ENCODE data around the gene PUM1.

The PUM1 gene

GRCh38 chr1:30887485-30888315 is 177.8 kb downstream of the PUM1 start:
- DNase-seq: no peak

- no peak for DNase-seq
These were observed 178.6 kb downstream of the PUM1 start for GRCh38 chr1:30886710-30887428.

GRCh38 chr1:30885570-30886522 is 179.7 kb downstream of the PUM1 start:
- no peak for DNase-seq

GRCh38 chr1:30884723-30885122 is 180.8 kb downstream of the PUM1 start:
- no peak for DNase-seq

- DNase-seq: no peak
These were observed 181.9 kb downstream of the PUM1 start for GRCh38 chr1:30883389-30884172.

- no peak for DNase-seq
These were observed 182.7 kb downstream of the PUM1 start for GRCh38 chr1:30882678-30883388.
